Thyroid gland (tissue), 4 donors: ENCODE data around the gene REM1. TPM values are rescaled to one million over a fixed set of nuclear protein-coding genes. Genes with fewer than 3 reads are reported as not detected.

ENCODE experiments used
- DNase-seq, 2 donors: peaks; one replicate each; pipeline ENCODE4 v3.0.0-alpha.2; 2019
- H3K27ac ChIP-seq, 3 donors: fragments of 200-600 bp; sonication (generic); 1 replicate in 2 of 3; 2 replicates in 1 of 3; pipeline ENCODE4 v1.5.1; 2016 to 2019; ENCODE audit warnings: mild to moderate bottlenecking in 1 of 3, moderate library complexity in 1 of 3
- H3K27me3 ChIP-seq: fragments of 200-600 bp; sonication (generic); one replicate; pipeline ENCODE4 v1.5.1; 2019
- H3K36me3 ChIP-seq, 2 donors: fragments of 200-600 bp; sonication (generic); one replicate each; pipeline ENCODE4 v1.5.1; 2016 to 2019
- H3K4me1 ChIP-seq, 2 donors: fragments of 200-600 bp; sonication (generic); one replicate each; pipeline ENCODE4 v1.5.1; 2017 to 2019
- H3K4me3 ChIP-seq, 3 donors: fragments of 200-600 bp; sonication (generic); replicated peaks in 1 of 3; 1 replicate in 2 of 3; 2 replicates in 1 of 3; pipeline ENCODE4 v1.5.1; 2016; ENCODE audit warnings: mild to moderate bottlenecking in 1 of 3
- H3K9me3 ChIP-seq: fragments of 200-600 bp; sonication (generic); one replicate; pipeline ENCODE4 v1.5.1; 2017
- POLR2A ChIP-seq, 2 donors: fragments of 450-650 bp; IDR thresholded peaks; one replicate each; pipeline ENCODE4 v1.6.1; 2017; ENCODE audit warnings: antibody characterized with exemption in 2 of 2, mild to moderate bottlenecking in 2 of 2, moderate library complexity in 1 of 2
- WGBS, 2 donors: methylation state at CpG; one replicate each; pipeline ENCODE4 v1.1.5; 2017; 5-methylcytosine and 5-hydroxymethylcytosine counted together
- intact Hi-C: fragments of 100-400 bp; cut with DNase I; formaldehyde crosslinking; loops from one replicate; pipeline ENCODE4 v1.15.1; 2023
- total RNA-seq, 4 donors: library from RNA; depleted of rRNA; stranded (reverse); fragments of >200 nt; gene quantifications; one replicate each; pipeline ENCODE4 v1.2.3, GENCODE V29; 2016
- TF ChIP-seq, protein P1 (sequence below), 6 experiments: fragments of 200-600 bp in 3 of 6; fragments of 450-650 bp in 3 of 6; sonication (generic) in 3 of 6; IDR thresholded peaks; one replicate each; pipeline ENCODE4 v1.5.1; 2016 to 2019; ENCODE audit warnings: antibody characterized with exemption in 6 of 6, mild to moderate bottlenecking in 2 of 6, inconsistent platforms in 1 of 6, moderate library complexity in 1 of 6

The REM1 gene
- total RNA-seq, 4 donors from 2014 or later = 0.54 to 3.4 (median 0.98) TPM

DNA sequence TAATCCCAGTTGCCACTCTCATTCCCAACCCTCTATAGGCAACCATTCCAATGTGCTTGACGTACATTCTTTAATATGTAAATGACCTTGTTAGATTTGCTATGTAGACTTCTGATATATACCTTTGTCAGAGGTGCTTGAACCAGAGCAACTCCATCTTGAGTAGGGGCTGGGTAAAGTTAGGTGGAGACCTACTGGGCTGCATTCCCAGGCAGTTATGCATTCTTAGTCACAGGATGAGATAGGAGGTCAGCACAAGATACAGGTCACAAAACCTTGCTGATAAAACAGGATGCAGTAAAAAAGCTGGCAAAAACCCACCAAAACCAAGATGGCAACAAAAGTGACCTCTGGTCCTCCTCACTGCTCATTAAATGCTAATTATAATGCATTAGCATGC, 30.8 kb downstream of the REM1 start:
- DNase-seq = no peak

DNA sequence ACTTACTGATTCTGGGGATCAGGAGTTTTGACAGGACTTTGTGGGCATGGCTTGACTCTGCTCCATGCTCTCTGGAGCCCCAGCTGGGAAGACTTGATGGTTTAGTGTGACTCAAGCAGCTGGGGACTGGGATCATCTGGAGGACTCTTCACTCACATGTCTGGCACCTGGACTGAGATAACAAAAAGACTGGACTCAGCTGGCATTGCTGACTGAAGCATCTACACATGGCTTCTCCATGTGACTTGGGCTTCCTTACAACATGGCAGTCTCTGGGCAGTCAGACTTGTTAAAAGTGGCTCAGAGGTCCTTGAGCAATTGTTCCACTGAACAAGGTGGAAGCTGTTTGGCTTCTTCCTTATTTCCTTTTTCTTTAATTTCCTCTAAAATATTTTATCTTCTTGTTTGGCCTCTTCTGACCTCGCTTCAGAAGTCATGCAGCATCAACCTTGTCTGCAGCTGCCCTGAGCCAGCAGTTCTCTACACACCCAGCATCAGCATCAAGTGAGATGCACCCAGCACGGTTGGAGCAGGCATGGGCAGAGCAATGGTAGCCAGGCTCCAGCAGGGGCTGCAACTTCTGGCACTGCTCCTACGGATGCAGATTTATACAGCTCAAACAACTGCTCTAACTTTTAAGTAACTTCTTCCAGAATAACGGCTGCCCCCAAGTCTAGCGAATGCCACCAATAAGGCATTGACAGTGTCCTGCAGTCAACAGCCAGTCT, 33.6 kb downstream of the REM1 start:
- H3K4me3 ChIP-seq = no peak overlapping the region
- no peaks in the 10 kb centered on the region for H3K9me3 ChIP-seq
- no peak for DNase-seq
- no peaks in the 10 kb centered on the region for H3K36me3 ChIP-seq
- H3K4me1 ChIP-seq = no peaks in the 10 kb centered on the region
- H3K27me3 ChIP-seq = no peaks in the 10 kb centered on the region
- H3K27ac ChIP-seq = no peak overlapping the region
- intact Hi-C loops = no loop called here
- 83 to 84% methylated on average over 5 of the region's 5 CpGs for WGBS, 2 donors
- TF ChIP-seq POLR2A (IDR thresholded peaks at IDR 0.05) = no peak
- TF ChIP-seq, protein P1, sequence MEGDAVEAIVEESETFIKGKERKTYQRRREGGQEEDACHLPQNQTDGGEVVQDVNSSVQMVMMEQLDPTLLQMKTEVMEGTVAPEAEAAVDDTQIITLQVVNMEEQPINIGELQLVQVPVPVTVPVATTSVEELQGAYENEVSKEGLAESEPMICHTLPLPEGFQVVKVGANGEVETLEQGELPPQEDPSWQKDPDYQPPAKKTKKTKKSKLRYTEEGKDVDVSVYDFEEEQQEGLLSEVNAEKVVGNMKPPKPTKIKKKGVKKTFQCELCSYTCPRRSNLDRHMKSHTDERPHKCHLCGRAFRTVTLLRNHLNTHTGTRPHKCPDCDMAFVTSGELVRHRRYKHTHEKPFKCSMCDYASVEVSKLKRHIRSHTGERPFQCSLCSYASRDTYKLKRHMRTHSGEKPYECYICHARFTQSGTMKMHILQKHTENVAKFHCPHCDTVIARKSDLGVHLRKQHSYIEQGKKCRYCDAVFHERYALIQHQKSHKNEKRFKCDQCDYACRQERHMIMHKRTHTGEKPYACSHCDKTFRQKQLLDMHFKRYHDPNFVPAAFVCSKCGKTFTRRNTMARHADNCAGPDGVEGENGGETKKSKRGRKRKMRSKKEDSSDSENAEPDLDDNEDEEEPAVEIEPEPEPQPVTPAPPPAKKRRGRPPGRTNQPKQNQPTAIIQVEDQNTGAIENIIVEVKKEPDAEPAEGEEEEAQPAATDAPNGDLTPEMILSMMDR (IDR thresholded peaks at IDR 0.05) = no peak

More for the DNA sequence above, 30.8 kb downstream of the REM1 start:
- H3K4me3 ChIP-seq = no peak overlapping the region
- no peaks in the 10 kb centered on the region for H3K4me1 ChIP-seq
- H3K27me3 ChIP-seq = no peaks in the 10 kb centered on the region
- H3K9me3 ChIP-seq = no peaks in the 10 kb centered on the region
- intact Hi-C loops = no loop called here
- H3K27ac ChIP-seq = no peak overlapping the region
- no peak for TF ChIP-seq POLR2A (IDR thresholded peaks at IDR 0.05)
- TF ChIP-seq, protein P1 (IDR thresholded peaks at IDR 0.05) = no peak
- WGBS, 2 donors = 95 to 97% methylated on average over 1 of the region's 1 CpG
- no peaks in the 10 kb centered on the region for H3K36me3 ChIP-seq

DNA sequence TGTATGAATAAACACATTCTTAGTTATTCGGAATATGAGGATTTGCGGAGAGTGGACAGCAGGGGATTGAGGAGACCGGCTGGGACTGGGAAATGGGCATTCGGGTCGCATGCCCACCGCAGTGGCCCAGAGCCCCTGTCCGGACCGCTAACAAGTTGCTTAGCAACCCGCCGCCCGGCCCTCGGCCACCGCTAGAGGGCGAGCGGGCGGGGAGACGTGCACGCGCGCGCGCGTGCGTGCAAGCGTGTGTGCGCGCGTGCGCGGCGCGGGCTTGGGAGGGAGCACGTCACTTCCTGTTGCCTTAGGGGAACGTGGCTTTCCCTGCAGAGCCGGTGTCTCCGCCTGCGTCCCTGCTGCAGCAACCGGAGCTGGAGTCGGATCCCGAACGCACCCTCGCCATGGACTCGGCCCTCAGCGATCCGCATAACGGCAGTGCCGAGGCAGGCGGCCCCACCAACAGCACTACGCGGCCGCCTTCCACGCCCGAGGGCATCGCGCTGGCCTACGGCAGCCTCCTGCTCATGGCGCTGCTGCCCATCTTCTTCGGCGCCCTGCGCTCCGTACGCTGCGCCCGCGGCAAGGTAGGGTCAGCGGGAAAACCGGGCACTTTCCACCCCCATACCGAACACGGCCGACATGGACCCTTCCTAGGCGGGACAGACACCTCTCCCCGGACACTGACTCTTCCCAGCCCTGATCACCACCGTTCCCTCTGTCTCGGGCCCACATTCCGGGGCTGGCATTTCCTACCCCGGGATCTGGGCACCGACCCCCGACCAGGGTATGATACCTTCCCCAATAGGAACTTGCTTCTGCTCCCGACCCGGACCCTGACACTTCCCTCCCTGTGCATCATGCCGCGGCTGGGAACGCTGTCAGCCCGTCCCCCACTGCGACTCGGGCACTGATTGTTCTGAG, 39.3 kb downstream of the REM1 start, which contains the start of gene HM13:
Gene HM13 (plus strand): TSS at position 289 of the 918 bp plus-strand sequence. CDS start 110 bp downstream, at position 399.
- TF ChIP-seq, protein P1 (IDR thresholded peaks at IDR 0.05) = peak; percentile 62 to 99 (median 98)
- peak; percentile 26 to 85 for TF ChIP-seq POLR2A (IDR thresholded peaks at IDR 0.05)
- peaks cover 27 to 43% of the 10 kb centered on the region in 2 donors for H3K4me1 ChIP-seq
- DNase-seq = peak; percentile 88 to 93
- H3K9me3 ChIP-seq = no peaks in the 10 kb centered on the region
- WGBS, 2 donors = 0 to 1% methylated on average over 37 to 42 of the region's 86 CpGs
- H3K4me3 ChIP-seq = peak within 1 kb of the TSS; percentile 62 to 92 (median 86)
- intact Hi-C loops = no loop called here
- H3K27ac ChIP-seq = peak within 1 kb of the TSS in 2 of 3 donors; percentile 71 to 74
- H3K27me3 ChIP-seq = no peaks in the 10 kb centered on the region
- no peaks in the 10 kb centered on the region for H3K36me3 ChIP-seq

DNA sequence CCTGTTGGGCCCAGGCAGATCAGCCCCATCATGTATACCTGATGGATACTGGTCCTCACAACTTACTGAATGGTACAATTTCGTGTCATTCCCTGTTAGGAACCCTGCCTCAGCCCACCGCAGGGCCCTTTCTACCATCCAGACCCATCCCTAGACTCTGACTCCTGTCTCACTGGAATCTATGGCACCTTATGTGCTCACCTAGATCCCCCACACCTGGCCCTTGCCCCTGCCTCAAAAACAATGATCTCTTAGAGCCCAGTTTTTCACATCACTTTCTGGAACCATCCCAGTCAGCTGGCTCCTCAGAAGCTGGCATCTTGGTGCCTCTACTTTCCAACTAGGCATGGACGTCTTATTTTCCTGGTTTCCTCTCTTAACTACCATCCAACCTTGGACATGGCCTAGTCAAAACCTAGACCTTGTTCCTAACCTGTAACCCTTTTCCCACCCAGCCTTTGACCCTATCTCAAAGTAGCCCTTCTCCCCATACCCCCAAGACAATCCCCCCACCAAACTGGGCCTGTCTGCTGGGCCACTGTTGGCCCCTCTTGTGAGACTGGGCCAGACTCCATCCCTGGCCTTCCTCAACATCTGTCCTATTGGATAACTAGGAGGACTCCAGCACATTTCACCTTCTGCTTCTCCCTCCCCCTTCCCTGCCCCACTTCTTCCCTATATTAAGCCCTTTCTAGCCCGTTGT, 40.1 kb downstream of the REM1 start:
- Histone ChIP-seq H3K27me3 (no peaks in the 10 kb centered on the region), H3K4me1 (peaks cover 27 to 45% of the 10 kb centered on the region in 2 donors), H3K27ac (peak overlapping the region in 2 of 3 donors; percentile 13 to 74), H3K4me3 (peak overlapping the region; percentile 62 to 92 (median 86)), H3K9me3 (no peaks in the 10 kb centered on the region), H3K36me3 (no peaks in the 10 kb centered on the region)
- intact Hi-C loops = no loop called here
- WGBS, 2 donors = 13 to 25% methylated on average over 4 of the region's 4 CpGs
- TF ChIP-seq, protein P1 (IDR thresholded peaks at IDR 0.05) = no peak
- TF ChIP-seq POLR2A (IDR thresholded peaks at IDR 0.05) = no peak
- DNase-seq = no peak
